IPS-20b (cell line): ENCODE measurements around the gene STPG4.

ENCODE experiments used
- H3K27ac ChIP-seq: one replicate; pipeline ENCODE4 v1.5.1; 2013; ENCODE audit warnings: low read length
- H3K27me3 ChIP-seq: 2 replicates; pipeline ENCODE4 v1.6.1; 2013; ENCODE audit warnings: mild to moderate bottlenecking, low read length, inconsistent platforms; ENCODE audit not compliant: insufficient read depth
- H3K36me3 ChIP-seq: 2 replicates; pipeline ENCODE4 v1.6.1; 2013; ENCODE audit warnings: low read depth, mild to moderate bottlenecking, inconsistent platforms, low read length, moderate library complexity; ENCODE audit not compliant: insufficient read depth
- H3K4me1 ChIP-seq: 2 replicates; pipeline ENCODE4 v1.6.1; 2013; ENCODE audit warnings: mild to moderate bottlenecking, control low read depth, inconsistent platforms, low read length, moderate library complexity; ENCODE audit not compliant: insufficient read depth
- H3K4me3 ChIP-seq: 2 replicates; pipeline ENCODE4 v1.5.1; 2013; ENCODE audit warnings: mild to moderate bottlenecking, low read length, inconsistent platforms
- H3K9ac ChIP-seq: 2 replicates; pipeline ENCODE4 v1.6.1; 2013; ENCODE audit warnings: low read depth, mild to moderate bottlenecking, inconsistent platforms, low read length, moderate library complexity
- H3K9me3 ChIP-seq: 2 replicates; pipeline ENCODE4 v1.6.1; 2013; ENCODE audit warnings: mild to moderate bottlenecking, low read depth, low read length, inconsistent platforms; ENCODE audit not compliant: insufficient read depth

The STPG4 gene, protein sequence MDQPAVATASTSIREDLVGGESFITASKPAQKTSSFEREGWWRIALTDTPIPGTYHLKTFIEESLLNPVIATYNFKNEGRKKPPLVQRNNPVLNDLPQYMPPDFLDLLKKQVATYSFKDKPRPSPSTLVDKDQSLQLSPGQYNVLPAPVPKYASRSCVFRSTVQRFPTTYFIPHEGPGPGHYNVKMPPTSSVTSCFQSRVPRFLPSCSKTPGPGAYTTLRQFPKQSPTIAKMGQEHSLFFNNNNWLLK

DNA sequence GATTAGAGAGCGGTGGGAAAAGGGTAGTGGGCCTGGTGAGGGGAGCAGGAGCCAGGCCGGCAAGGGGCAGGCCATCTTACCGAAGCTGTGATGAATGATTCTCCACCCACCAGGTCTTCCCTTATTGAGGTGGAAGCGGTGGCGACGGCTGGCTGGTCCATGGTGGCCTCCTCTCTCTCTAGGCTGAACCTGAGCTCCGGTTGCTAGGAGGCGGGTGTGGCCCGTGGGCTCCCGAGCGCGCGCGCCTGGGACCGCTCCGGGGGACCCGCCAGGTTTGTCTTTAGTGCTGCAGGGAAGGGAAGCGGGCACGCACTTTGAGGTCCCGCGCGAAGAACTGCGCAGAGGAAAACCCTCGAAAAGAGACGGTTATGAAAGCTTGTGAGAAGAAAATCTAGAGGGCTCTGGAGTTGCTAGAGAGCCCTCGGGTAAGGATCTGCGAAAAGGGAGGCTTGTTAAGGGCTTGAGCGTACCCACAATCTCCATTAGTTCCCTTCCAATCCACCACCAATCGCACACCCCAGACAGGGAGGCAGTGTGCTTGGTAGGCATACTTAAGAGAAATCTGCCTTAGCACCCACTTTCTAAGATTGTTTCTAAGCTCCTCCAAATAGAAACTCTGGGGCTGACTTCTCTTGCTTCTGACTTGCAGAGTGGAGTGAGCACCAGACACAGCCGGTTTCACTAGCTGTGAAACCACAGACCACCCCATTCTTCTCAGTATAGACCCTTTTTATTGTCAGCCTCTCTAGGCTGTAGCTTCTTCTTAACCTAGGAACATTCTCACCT, at the start of gene STPG4:
TSS of gene STPG4 (minus strand) at position 218 of the 786 bp plus-strand sequence. CDS start at position 161, 57 bp downstream.
- Histone ChIP-seq H3K36me3 (peaks cover 28% of the 10 kb centered on the region), H3K4me1 (no peaks in the 10 kb centered on the region), H3K9me3 (no peaks in the 10 kb centered on the region), H3K4me3 (no peak within 1 kb of the TSS), H3K9ac (no peak within 1 kb of the TSS), H3K27ac (no peak within 1 kb of the TSS), H3K27me3 (no peaks in the 10 kb centered on the region)

DNA sequence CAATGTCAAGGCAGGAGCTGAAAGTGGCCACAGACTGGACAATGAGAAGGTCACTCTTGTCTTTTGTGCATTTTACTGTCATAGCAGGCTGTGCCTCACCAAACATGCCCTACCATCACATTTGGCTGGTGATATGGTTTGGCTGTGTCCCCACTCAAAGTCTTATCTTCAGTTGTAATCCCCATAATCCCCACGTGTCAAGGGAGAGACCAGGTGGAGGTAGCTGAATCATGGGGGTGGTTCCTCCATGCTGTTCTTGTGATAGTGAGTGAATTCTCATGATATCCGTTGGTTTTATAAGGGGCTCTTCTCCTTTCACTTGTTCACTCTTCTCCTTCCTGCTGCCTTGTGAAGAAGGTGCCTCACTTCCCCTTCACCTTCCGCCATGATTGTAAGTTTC, 49.6 kb upstream of the STPG4 start:
- Histone ChIP-seq H3K9ac (no peak overlapping the region), H3K27ac (no peak overlapping the region), H3K4me1 (no peaks in the 10 kb centered on the region; the same call in 1 of the 2 replicates)

DNA sequence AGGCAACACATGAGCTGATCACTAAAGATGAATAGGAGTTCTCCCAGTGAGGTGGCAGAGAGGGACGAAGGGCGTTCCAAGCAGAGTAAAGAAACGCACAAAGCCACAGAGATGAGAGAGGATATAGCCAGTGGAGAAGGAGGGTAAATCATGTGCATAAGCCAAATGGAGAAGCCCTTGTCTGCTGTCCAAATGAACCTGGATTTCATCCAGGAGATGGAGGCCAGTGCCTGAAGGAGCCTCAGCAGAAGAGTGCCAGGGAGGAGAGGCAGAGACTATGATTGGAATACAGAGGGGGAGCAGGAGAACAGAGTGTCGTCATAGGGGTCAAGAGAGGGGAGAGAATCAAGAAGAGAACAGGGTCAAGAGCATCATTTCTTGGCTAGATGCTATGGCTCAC, 48.9 kb upstream of the STPG4 start:
- Histone ChIP-seq H3K9me3 (no peaks in the 10 kb centered on the region), H3K27ac (no peak overlapping the region), H3K9ac (no peak overlapping the region), H3K4me1 (no peaks in the 10 kb centered on the region; the same call in 1 of the 2 replicates), H3K36me3 (no peaks in the 10 kb centered on the region), H3K4me3 (no peak overlapping the region), H3K27me3 (no peaks in the 10 kb centered on the region; the same call in 1 of the 2 replicates)

More for the DNA sequence above, 49.6 kb upstream of the STPG4 start:
- H3K36me3 ChIP-seq, result no peaks in the 10 kb centered on the region
- no peak overlapping the region for H3K4me3 ChIP-seq
- no peaks in the 10 kb centered on the region for H3K9me3 ChIP-seq
- H3K27me3 ChIP-seq, result no peaks in the 10 kb centered on the region; the same call in 1 of the 2 replicates

DNA sequence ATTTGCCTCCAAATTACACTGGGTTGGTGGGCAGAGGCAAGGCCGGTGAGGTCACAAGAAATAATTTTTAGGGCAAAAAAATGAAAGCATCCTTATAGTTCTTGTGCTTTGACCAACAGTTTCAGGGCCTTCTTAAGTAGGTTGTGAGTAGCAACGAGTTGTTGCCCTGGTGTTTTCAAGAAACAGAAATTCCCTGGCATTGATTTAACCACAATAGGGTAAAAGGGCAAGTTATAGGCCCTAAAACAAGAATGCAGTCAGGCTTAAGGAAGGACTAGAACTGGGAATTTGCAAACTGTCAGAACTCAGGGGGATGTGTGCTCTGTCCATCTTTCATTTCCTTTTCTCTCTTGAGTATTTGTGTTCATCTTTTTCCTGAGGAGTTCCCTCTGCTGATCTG, 46.1 kb upstream of the STPG4 start:
- H3K36me3 ChIP-seq, result no peaks in the 10 kb centered on the region
- peaks cover 2% of the 10 kb centered on the region; the same call in 1 of the 2 replicates for H3K4me1 ChIP-seq

DNA sequence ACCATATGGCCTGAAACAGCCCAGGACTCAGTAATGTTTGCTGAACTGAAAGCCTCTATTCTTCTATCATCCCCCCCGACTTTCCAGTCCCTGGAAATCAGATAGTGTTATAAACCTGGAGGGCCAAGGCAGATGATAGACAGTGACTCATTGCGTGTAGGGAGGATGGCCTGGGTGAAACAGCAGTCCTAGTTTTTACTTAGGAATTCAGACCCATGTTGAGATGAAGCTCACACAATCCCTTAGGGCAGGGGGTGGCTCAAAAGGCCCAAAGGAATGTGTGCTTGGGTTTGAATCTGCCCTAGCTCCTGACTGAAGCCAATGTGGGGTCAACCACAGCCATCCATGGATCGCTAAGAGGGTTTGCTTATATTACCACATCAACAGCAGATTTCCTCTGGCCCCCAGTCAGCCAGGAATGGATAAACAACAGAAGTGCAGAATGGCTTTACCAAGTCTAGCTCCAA, 43.9 kb upstream of the STPG4 start:
- H3K27ac ChIP-seq, result no peak overlapping the region
- no peak overlapping the region for H3K4me3 ChIP-seq
- no peaks in the 10 kb centered on the region for H3K36me3 ChIP-seq
- H3K9me3 ChIP-seq, result no peaks in the 10 kb centered on the region
- H3K9ac ChIP-seq, result no peak overlapping the region
- H3K27me3 ChIP-seq, result no peaks in the 10 kb centered on the region
- peaks cover 9% of the 10 kb centered on the region for H3K4me1 ChIP-seq

More for the DNA sequence above, 46.1 kb upstream of the STPG4 start:
- H3K9me3 ChIP-seq, result no peaks in the 10 kb centered on the region
- no peak overlapping the region for H3K9ac ChIP-seq
- no peak overlapping the region for H3K4me3 ChIP-seq
- H3K27ac ChIP-seq, result no peak overlapping the region
- no peaks in the 10 kb centered on the region; the same call in 1 of the 2 replicates for H3K27me3 ChIP-seq

DNA sequence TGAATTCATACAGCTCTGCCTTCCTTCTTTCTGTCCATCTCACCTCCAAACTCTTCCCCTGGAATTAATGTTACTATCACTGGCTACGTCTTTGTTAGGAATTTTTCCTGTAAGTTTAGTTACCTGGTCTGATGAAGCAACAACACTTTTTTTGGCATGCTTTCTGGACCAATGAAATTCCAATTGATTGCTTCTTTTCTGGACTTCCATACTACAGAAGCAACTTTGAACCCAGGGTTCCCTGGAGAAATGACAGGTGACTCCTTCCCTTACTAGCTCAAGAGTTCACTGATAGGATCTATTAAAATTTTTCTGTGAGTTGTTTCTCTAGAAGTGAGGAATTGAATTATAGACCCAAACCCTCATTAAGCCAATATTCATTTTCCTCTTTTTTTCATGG, 41.4 kb upstream of the STPG4 start:
- Histone ChIP-seq H3K27me3 (no peaks in the 10 kb centered on the region), H3K36me3 (no peaks in the 10 kb centered on the region), H3K27ac (no peak overlapping the region), H3K4me1 (peaks cover 34% of the 10 kb centered on the region), H3K9me3 (no peaks in the 10 kb centered on the region), H3K9ac (no peak overlapping the region), H3K4me3 (no peak overlapping the region)

DNA sequence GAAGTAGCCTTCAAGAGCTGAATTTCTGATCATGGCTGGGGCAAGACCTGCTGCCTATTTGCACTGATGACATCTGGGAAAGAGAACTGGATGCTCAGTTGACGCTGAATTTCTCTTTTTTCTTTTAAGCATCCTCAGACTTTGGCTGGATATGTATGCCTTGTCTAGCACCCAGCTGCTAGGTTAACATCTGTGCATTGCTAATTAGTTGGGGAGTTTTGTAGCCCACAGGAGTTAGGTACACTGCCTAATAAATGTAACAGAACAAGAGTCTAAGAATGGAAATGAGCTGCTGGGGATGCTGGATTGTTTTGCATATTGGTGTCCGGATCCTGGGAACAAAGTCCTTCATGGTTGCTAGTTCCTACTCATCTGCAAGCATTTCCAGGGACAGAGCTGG, 40.9 kb upstream of the STPG4 start:
- Histone ChIP-seq H3K9me3 (no peaks in the 10 kb centered on the region), H3K9ac (no peak overlapping the region), H3K4me1 (peaks cover 39% of the 10 kb centered on the region), H3K27ac (no peak overlapping the region), H3K36me3 (no peaks in the 10 kb centered on the region), H3K27me3 (no peaks in the 10 kb centered on the region), H3K4me3 (no peak overlapping the region)

DNA sequence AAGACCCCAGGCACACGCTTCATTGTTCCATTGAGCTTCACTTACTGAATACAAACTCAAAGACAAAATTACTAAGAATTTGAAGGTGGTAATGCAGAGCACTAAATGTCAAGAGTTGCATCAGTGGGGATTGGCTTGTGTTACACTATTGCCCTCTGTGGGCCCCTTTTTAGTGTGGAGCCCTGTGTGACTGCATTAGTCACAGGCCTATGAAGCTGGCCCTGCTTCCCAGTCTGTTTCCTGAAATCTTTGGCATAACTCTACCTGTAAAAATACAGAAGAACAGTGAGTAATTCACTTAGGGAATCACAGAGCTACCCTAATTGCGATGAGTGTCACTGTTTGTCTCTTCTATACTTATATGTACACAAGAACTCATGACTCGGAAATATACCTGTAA, 40.0 kb upstream of the STPG4 start:
- Histone ChIP-seq H3K9me3 (no peaks in the 10 kb centered on the region), H3K4me1 (peaks cover 47% of the 10 kb centered on the region), H3K27me3 (no peaks in the 10 kb centered on the region), H3K36me3 (no peaks in the 10 kb centered on the region), H3K9ac (no peak overlapping the region), H3K4me3 (no peak overlapping the region), H3K27ac (no peak overlapping the region)

DNA sequence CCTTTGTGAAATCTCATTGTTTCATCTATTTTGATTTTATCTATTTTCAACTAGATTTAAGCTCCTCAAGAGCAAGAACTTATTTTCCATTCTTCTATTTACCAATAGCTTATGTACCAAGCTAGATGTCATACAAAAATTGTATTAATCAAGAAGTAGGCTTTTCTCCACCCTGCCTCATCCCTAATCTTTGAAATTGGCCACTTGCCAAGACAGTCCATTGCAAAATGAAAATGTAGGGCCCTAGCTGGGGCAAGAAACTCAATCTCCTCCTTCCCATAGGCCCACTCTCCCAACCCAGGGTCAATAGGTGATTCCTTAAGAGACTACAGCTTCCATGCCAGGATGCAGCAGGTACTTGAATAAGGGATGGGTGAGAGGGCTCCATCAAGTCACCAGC, 39.3 kb upstream of the STPG4 start:
- Histone ChIP-seq H3K4me3 (no peak overlapping the region), H3K9ac (no peak overlapping the region), H3K27ac (no peak overlapping the region), H3K27me3 (no peaks in the 10 kb centered on the region), H3K36me3 (no peaks in the 10 kb centered on the region), H3K9me3 (no peaks in the 10 kb centered on the region), H3K4me1 (peaks cover 47% of the 10 kb centered on the region)

DNA sequence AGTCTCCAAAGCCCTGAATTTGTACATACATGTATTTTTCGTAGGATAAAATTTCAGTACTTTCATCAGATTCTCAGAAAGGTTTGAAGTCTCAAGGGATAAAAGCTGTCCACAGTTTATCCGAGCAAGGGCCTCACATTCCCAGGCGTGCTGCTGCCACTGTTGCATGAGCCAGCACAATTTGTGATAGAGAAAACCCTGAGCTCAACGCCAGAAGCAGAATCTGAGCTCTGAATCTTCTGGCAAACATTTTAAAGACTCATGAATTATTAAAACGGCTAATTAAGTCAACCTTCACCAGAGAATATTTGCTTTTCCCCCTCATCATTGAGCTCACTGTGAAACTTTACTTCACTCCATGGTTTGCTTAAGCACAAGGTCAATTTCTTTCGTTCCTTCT, 38.5 kb upstream of the STPG4 start:
- Histone ChIP-seq H3K9me3 (no peaks in the 10 kb centered on the region), H3K4me3 (no peak overlapping the region), H3K9ac (peak overlapping the region; percentile 70; the same call in 1 of the 2 replicates), H3K27me3 (no peaks in the 10 kb centered on the region), H3K4me1 (peaks cover 47% of the 10 kb centered on the region), H3K36me3 (no peaks in the 10 kb centered on the region), H3K27ac (no peak overlapping the region)

DNA sequence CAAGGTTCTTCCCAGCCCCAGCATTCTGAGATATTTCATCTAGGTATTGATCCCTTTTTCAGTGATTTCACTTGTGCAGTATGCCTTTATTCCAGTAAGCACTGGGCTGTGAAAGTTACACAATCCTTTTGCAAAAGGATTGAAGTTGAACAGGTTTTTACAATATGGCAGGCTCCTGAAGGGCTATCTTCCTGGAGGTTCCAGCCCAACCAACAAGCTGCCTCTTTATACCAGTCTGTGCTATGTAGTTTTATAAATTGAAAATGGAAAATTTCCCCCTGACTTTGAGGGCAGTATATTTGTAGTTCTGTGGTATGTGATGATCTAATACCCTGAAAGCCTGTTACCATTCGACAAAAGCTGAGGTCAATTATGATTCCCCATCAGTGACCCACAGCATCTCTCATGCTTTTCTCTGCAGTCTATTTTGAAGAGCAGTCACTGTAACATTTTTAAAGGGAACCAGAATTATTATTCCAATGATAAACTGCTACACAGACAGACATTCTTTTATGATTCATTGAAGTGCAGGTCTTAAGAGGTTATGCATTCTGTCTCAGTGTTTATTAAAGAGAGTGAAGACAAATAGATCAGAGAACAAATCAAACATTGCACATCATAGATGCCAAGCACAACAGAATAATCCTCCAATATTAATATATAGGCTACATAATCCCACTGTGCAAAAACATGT, 35.2 kb upstream of the STPG4 start:
- peaks cover 43% of the 10 kb centered on the region for H3K4me1 ChIP-seq
- no peaks in the 10 kb centered on the region for H3K36me3 ChIP-seq
- no peak overlapping the region for H3K27ac ChIP-seq
- no peak overlapping the region for H3K9ac ChIP-seq
- no peaks in the 10 kb centered on the region for H3K9me3 ChIP-seq
- no peak overlapping the region for H3K4me3 ChIP-seq
- H3K27me3 ChIP-seq, result no peaks in the 10 kb centered on the region
